Esophagus muscularis mucosa (tissue), 4 donors: ENCODE results near the gene USP5. TPM values are rescaled to one million over a fixed set of nuclear protein-coding genes. Genes with fewer than 3 reads are reported as not detected.
"Not testable (repeated sequence)": the region's sequence is repeated elsewhere in the genome, so short reads cannot be mapped to it uniquely, and the experiment has no call there.

Experiments used
- DNase-seq: peaks from one replicate; pipeline ENCODE4 v3.0.0-alpha.2; 2017; ENCODE audit errors: extremely low spot score
- H3K27ac ChIP-seq, 4 donors: fragments of 200-600 bp; sonication (generic); replicated peaks in 1 of 4; 1 replicate in 3 of 4; 2 replicates in 1 of 4; pipeline ENCODE4 v1.5.1; 2016 to 2019; ENCODE audit warnings: mild to moderate bottlenecking in 1 of 4
- H3K27me3 ChIP-seq, 4 donors: fragments of 200-600 bp; sonication (generic); one replicate each; pipeline versions ENCODE4 v1.5.1 to v1.6.0; 2016 to 2019
- H3K36me3 ChIP-seq, 4 donors: fragments of 200-600 bp; sonication (generic); one replicate each; pipeline ENCODE4 v1.5.1; 2016 to 2019
- H3K4me1 ChIP-seq, 4 donors: fragments of 200-600 bp; sonication (generic); one replicate each; pipeline ENCODE4 v1.5.1; 2016 to 2019
- H3K4me3 ChIP-seq, 4 donors: fragments of 200-600 bp; sonication (generic); 1 replicate in 2 of 4; 2 replicates in 2 of 4; pipeline ENCODE4 v1.5.1; 2016 to 2019; ENCODE audit warnings: mild to moderate bottlenecking in 4 of 4, moderate library complexity in 1 of 4
- H3K9me3 ChIP-seq, 4 donors: fragments of 200-600 bp; sonication (generic); 1 replicate in 3 of 4; 2 replicates in 1 of 4; pipeline ENCODE4 v1.5.1; 2016 to 2019
- EP300 ChIP-seq: sonication (generic); formaldehyde crosslinking; IDR thresholded peaks from one replicate; pipeline ENCODE4 v1.6.1; 2017; ENCODE audit warnings: antibody characterized with exemption
- POLR2A ChIP-seq: fragments of 450-650 bp; IDR thresholded peaks from one replicate; pipeline ENCODE4 v1.6.1; 2017; ENCODE audit warnings: antibody characterized with exemption, moderate library complexity, mild to moderate bottlenecking, low read depth
- POLR2AphosphoS5 ChIP-seq, 2 donors: sonication (generic); formaldehyde crosslinking; IDR thresholded peaks; one replicate each; pipeline ENCODE4 v1.6.1; 2017; ENCODE audit warnings: antibody characterized with exemption in 2 of 2
- WGBS: methylation state at CpG from one replicate; pipeline ENCODE4 v1.1.5; 2018; 5-methylcytosine and 5-hydroxymethylcytosine counted together
- intact Hi-C: fragments of 100-400 bp; cut with DNase I; formaldehyde crosslinking; loops from one replicate; pipeline ENCODE4 v1.15.1; 2023
- total RNA-seq, 4 donors: library from RNA; depleted of rRNA; stranded (reverse); fragments of >200 nt; gene quantifications; one replicate each; pipeline versions ENCODE4 v1.1.0 to v1.2.1, GENCODE V29; 2016
- TF ChIP-seq, protein P1 (sequence below), 3 experiments: fragments of 200-600 bp in 2 of 3; fragments of 450-650 bp in 1 of 3; sonication (generic) in 2 of 3; IDR thresholded peaks; one replicate each; pipeline ENCODE4 v1.5.1; 2017 to 2019; ENCODE audit warnings: antibody characterized with exemption in 3 of 3, mild to moderate bottlenecking in 2 of 3, moderate library complexity in 1 of 3

The USP5 gene
- total RNA-seq, 4 donors from 2014 or later, result 49.8 to 68.7 (median 58.4) TPM

DNA sequence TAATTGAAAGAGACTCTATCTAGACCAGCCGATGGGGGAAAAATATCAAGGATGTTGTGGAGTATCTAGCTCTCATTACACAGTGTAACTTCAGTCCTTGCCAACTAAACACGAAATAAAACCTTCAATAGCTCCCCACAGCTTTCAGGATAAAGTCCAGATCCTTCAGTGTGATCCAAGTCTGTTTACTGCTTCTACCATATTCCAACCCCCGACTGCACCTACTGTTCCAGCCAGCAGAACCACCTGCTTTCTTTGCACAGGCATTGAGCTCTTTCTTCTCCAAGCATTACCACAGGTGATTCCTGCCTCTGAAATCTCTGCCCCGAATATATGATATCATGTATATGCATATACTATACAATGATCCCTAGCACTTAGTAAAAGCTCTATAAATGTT is 50.5 kb downstream of the USP5 start:
- 81% methylated on average over 3 of the region's 4 CpGs for WGBS
- no peak for TF ChIP-seq EP300

DNA sequence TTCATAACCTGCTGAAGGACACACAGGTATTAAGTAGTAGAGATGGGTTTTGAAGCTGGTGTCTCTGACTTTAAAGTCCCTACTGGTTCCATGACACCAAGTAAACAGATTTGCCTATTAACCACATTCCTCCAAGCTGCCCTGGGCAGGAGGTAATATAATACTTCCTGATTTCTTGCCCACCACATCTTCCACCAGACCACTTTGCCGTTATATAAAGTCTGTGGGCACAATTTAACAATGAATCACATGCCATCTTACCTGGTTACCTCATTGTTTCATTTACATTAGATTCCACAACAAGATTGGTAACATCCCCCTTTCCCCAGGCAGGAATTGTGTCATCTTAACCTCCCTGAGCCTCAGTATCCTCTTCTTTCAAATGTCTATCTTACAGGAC is 51.8 kb downstream of the USP5 start:
- 79% methylated on average over 1 of the region's 1 CpG for WGBS

More for the DNA sequence above, 50.5 kb downstream of the USP5 start:
- Histone ChIP-seq H3K27ac (no peak overlapping the region), H3K36me3 (peaks cover 0 to 11% (median 9%) of the 10 kb centered on the region in 4 donors), H3K9me3 (no peaks in the 10 kb centered on the region), H3K27me3 (no peaks in the 10 kb centered on the region), H3K4me1 (peaks cover 11 to 25% (median 18%) of the 10 kb centered on the region in 4 donors), H3K4me3 (no peak overlapping the region)
- intact Hi-C loops, result no loop called here
- no peak for DNase-seq

DNA sequence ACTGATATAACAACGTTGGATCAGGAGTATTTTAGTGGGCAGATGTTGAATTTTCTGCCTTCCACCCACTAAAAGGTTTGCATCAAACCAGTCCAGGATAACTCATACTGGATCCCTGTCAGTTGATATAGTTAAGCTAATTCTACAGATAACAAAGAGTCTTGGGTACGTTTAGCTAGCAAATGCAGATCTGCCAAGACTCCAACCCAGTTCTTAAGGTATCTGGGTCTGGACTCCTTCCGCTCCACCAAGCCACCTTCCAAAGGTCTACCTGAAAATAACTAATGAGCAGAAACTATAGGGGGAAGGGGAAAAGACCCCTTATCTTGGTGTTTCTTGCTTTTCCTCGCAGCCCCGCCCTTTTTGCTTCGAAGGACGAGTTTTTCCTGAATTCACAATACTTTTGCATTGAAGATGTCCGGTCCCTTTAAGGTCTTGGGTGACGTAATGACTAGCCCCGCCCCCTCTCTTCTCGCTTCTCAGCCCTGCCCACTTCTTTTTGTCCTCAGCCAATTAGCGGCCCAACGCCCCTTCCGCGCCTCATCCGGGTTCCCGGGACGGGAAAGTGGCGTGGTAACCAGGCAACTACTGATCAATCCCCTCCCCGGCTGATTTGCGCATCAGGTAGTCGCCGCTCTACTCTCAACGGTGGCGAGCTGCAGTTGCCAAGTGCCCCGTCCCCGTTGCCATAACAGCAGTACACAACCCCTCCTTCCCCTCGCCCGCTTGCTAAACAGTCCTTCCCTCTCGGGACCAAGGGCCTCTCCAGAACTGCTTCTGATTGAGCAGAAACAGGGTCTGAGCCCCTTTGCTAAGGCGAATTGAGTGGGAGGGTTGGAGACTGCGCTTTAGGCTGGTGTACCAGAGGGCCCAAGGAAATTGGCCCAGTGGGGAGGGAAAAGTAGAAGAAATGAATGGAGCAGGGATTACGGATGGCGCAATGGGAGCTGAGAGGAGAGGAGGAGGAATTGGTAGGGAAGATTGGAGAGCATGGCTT is 52.6 kb downstream of the USP5 start, which contains the start of gene LRRC23:
TSS of gene LRRC23 (plus strand) at position 543 of the 997 bp plus-strand sequence. CDS start 812 bp downstream, outside the sequence.
- peak; percentile 99 for DNase-seq
- H3K4me1 ChIP-seq, result peaks cover 9 to 21% (median 18%) of the 10 kb centered on the region in 4 donors
- H3K36me3 ChIP-seq, result peaks cover 0 to 17% (median 9%) of the 10 kb centered on the region in 4 donors
- peak within 1 kb of the TSS; percentile 75 to 88 (median 82) for H3K27ac ChIP-seq
- 6% methylated on average over 33 of the region's 34 CpGs for WGBS
- TF ChIP-seq POLR2A (no peak), POLR2AphosphoS5 (IDR thresholded peaks at IDR 0.05) (peak; percentile 83 to 90), EP300 (no peak)
- TF ChIP-seq, protein P1, sequence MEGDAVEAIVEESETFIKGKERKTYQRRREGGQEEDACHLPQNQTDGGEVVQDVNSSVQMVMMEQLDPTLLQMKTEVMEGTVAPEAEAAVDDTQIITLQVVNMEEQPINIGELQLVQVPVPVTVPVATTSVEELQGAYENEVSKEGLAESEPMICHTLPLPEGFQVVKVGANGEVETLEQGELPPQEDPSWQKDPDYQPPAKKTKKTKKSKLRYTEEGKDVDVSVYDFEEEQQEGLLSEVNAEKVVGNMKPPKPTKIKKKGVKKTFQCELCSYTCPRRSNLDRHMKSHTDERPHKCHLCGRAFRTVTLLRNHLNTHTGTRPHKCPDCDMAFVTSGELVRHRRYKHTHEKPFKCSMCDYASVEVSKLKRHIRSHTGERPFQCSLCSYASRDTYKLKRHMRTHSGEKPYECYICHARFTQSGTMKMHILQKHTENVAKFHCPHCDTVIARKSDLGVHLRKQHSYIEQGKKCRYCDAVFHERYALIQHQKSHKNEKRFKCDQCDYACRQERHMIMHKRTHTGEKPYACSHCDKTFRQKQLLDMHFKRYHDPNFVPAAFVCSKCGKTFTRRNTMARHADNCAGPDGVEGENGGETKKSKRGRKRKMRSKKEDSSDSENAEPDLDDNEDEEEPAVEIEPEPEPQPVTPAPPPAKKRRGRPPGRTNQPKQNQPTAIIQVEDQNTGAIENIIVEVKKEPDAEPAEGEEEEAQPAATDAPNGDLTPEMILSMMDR (IDR thresholded peaks at IDR 0.05), result peak in 1 of 3 experiments; percentile 35
- H3K27me3 ChIP-seq, result no peaks in the 10 kb centered on the region
- intact Hi-C loops, result loop anchor here (5.0 kb wide), 1 partner anchor 42 kb away; no protein-coding TSS in a partner anchor
- H3K4me3 ChIP-seq, result peak within 1 kb of the TSS; percentile 58 to 78 (median 66)
- no peaks in the 10 kb centered on the region for H3K9me3 ChIP-seq

More for the DNA sequence above, 51.8 kb downstream of the USP5 start:
- no peak overlapping the region for H3K4me3 ChIP-seq
- no peaks in the 10 kb centered on the region for H3K9me3 ChIP-seq
- H3K36me3 ChIP-seq, result peaks cover 0 to 17% (median 9%) of the 10 kb centered on the region in 4 donors
- DNase-seq, result no peak
- no peak for TF ChIP-seq POLR2A
- TF ChIP-seq POLR2AphosphoS5 (IDR thresholded peaks at IDR 0.05), result no peak
- TF ChIP-seq, protein P1 (IDR thresholded peaks at IDR 0.05), result no peak
- TF ChIP-seq EP300, result no peak
- H3K27ac ChIP-seq, result no peak overlapping the region
- H3K4me1 ChIP-seq, result peaks cover 11 to 25% (median 18%) of the 10 kb centered on the region in 4 donors
- H3K27me3 ChIP-seq, result no peaks in the 10 kb centered on the region
- intact Hi-C loops, result no loop called here

DNA sequence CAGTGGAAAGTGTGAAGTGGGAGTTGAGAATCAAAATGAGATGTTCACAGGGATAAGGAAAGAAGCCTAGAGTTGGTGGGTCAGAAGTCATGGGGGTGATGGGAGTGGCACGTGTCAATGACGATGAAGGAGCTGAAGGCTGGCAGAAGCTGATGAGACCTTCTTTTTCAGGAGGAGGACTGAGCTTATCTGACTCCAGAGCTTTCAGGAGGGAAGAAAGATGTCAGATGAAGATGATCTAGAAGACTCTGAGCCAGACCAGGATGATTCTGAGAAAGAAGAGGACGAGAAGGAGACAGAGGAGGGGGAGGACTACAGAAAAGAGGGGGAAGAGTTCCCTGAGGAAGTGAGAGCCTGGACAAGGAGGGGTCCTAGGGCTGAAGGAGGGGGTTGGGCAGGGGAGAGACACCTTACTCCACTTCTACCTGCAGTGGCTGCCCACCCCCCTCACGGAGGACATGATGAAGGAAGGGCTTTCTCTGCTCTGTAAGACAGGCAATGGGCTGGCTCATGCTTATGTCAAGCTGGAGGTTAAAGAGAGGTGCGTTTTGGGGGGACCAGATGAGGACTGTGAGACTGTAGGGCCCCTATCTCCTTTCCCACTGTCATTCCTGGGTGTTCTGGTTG is 53.6 kb downstream of the USP5 start:
- peak overlapping the region; percentile 58 to 78 (median 66) for H3K4me3 ChIP-seq
- H3K9me3 ChIP-seq, result no peaks in the 10 kb centered on the region
- H3K4me1 ChIP-seq, result peaks cover 5 to 18% (median 16%) of the 10 kb centered on the region in 4 donors
- H3K27ac ChIP-seq, result peak overlapping the region; percentile 75 to 88 (median 82)
- no peak for DNase-seq
- TF ChIP-seq, protein P1 (IDR thresholded peaks at IDR 0.05), result no peak
- TF ChIP-seq POLR2A, result no peak
- TF ChIP-seq EP300, result no peak
- TF ChIP-seq POLR2AphosphoS5 (IDR thresholded peaks at IDR 0.05), result no peak
- intact Hi-C loops, result loop anchor here (5.0 kb wide), 1 partner anchor 43 kb away; no protein-coding TSS in a partner anchor
- WGBS, result 69% methylated on average over 5 of the region's 5 CpGs
- no peaks in the 10 kb centered on the region for H3K27me3 ChIP-seq
- H3K36me3 ChIP-seq, result peaks cover 0 to 17% (median 9%) of the 10 kb centered on the region in 4 donors

DNA sequence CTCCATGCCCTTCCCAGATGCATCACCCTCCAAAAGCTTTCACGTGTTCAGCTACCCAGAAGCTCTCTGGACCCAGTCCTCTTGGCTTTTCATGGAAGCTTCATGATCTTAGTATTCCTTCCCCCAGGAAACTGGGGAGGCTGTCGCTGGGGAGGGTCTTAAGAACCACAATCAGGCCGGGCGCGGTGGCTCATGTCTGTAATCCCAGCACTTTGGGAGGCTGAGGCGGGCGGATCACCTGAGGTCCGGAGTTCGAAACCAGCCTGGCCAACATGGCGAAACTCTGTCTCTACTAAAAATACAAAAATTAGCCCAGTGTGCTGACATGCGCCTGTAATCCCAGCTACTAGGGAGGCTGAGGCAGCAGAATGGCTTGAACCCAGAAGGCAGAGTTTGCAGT is 56.2 kb downstream of the USP5 start:
- peaks cover 5 to 18% (median 16%) of the 10 kb centered on the region in 4 donors for H3K4me1 ChIP-seq
- intact Hi-C loops, result loop anchor here (5.0 kb wide), 1 partner anchor 46 kb away; no protein-coding TSS in a partner anchor
- WGBS, result 97% methylated on average over 11 of the region's 11 CpGs
- not testable (repeated sequence) for H3K9me3 ChIP-seq, H3K27me3 ChIP-seq, H3K4me3 ChIP-seq, DNase-seq, H3K27ac ChIP-seq
- peaks cover 0 to 17% (median 9%) of the 10 kb centered on the region in 4 donors for H3K36me3 ChIP-seq
